Stimulated activated CD8-positive, alpha-beta memory T cell treated with anti-CD3 and anti-CD28 coated beads, Interleukin-2, amount 100 ng/mL, for 1 hour (primary cell): ENCODE measurements around the gene PREX1.

Experiments
- DNase-seq, 2 donors: peaks; one replicate each; pipeline ENCODE4 v3.0.0-alpha.2; 2020; ENCODE audit warnings: low read depth in 2 of 2

The PREX1 gene

DNA sequence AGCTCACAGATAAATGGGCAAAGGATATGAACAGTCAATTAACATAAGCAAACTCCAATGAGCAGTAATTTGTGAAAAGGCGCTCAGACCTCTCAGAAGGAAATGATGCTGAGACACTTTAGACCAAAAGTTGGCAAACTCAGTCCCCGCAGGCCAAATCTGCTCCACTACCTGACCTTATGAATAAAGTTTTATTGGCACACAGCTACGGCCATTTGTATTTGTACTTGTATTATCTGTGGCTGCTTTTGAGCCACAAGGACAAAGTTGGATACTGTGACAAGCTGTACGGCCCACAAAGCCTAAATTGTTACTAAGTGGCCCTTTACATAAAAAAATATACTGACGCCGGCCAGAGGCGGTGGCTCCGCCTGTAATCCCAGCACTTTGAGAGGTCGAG lies 167.0 kb downstream of the PREX1 start:
- DNase-seq, result no peak

DNA sequence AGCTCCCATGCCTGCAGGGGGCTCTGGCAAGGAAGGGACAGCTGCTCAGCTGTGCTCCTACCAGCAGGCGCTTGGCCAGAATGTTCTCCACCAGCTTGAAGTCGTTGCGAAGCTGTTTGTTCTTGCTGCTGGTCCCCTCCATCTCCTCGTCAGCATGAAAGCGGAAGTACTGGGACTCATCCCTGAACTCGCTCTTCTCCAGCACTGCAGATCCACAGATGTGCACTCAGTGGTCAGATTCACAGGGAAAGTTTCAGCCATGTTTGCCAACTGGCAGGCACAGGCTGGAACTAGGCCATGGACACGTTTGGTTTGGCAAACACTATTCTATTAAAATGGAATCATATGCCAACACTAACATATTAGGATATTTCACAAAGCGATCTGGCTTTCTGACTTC lies 167.9 kb downstream of the PREX1 start:
- DNase-seq, result no peak

DNA sequence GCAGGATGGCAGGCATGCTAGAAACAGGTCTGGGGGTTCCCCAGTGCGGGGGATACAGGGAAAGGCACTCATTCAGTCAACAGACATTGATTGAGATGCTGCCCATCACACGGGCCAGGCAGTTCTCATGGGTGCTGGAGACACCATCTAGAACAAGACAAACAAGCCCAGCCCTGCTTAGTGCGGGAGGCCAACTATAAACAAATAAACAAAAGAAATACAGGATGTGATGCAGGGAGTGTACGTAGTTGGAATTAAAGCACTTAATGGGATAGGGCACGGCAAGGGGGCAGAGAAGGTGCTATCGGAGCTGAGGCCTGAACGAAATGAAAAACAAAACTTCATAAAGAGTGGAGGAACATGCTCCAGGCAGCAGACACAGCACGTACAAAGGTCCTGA lies 169.3 kb downstream of the PREX1 start:
- DNase-seq, result no peak

DNA sequence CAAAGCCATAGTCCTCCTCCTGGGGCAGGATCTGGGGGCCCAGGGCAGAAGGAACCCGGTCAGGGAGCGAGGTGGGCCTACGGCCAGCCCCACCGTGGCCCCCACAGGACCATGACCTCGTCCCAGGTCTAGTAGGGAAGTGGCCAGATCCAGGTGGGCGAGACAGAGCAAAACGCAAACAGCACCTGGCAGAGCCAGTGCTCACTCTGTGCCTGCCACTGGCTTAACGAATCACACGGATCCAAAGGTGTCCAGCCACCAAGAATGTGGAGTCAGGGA lies 169.7 kb downstream of the PREX1 start:
- DNase-seq, result no peak

DNA sequence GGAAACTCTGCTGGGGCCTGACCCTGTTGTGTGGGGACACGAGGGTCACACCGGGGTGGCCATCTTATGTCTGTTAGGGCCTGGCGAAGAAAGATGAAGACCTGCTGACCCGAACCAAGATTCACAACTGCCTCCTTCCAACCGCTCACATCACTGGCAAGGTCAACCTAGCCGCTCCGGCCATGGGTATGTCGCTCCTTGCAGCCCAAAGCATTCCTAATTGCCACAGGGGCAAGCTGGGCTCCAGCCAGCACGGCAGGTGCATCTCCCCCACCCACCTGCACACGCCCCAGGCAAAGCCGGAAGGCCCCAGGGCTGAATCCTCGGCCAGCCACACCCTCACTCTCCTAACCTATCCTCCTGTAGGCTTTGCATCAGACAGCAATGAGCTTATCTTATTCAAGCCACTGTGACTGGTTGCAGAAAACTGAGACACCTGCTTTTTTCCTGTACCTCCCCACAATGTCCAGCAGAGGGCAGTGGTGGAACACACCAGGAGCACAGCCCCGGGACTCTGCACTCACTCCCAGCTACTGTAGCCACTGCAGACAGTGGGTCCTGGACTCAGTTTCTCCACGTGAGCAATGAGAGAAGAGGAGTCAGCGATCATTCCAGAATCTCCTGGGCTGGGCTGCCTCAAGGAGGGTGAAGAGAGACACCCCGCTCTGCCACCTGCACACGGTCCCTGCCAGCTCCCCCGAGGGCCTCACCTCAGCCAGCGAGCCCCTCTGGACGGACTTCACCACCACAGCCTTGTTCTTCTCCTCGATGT lies 170.2 kb downstream of the PREX1 start:
- DNase-seq, result peak; percentile 35 to 53

DNA sequence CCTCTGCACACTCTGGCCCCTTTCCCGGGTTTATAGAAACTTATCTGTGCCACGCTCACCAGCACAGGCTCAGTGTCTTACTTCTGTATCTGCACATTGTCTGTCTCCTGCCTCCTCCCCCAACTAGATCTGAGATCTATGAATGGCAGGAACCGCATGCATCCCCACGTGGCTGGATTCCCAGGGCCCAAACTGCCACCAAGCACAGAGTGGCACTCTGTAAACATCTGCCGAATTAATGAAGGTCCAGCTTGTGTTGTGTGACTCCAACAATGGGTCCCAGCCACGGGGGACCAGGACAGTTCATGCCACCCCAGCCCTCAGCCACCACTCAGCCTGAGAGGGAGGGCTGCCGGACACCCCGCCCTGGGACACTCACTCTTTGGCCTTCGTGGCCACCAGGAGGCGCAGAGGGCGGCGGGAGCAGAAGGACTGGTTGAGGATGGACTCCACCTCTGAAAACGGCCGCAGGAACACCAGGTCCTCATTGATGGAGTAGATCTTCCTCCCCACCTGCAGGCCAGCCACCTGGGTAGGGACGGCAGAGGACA lies 171.1 kb downstream of the PREX1 start:
- DNase-seq, result no peak

DNA sequence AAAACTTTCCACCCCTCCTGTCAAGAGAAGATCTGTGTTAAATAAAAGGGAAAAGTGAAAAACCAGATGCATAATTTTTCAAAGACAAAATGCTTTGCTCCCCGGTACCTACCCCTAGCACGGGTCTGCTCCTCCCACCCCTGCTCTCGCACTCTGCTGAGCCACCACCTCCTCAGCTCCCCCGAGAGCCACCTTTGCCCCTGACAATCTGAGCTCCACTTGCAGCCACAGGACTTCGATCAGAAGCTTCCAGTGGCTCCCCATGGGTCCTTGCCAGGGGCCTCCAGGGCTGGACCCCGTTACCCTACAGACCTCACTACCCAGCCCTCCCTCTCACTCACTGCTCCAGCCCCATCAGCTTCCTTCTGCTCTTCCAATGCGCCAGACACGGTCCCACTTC lies 171.7 kb downstream of the PREX1 start:
- DNase-seq, result no peak

DNA sequence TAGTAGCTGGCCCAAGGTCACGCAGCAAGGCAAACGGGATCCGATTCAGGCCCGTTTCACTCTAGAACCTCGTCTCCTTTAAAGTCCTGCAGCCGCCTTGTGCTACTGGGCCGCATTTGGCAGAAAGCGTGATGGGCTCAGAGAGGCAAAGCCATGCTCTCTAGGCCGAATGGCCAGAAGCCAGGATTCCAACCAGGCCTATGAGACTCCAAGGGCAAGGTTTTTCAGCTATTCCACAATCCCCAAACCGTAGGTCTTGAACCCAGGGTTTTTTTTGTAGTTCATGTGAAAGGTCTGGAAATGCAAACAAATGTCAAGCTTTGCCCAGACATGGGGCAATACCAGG lies 174.1 kb downstream of the PREX1 start:
- DNase-seq, result no peak

DNA sequence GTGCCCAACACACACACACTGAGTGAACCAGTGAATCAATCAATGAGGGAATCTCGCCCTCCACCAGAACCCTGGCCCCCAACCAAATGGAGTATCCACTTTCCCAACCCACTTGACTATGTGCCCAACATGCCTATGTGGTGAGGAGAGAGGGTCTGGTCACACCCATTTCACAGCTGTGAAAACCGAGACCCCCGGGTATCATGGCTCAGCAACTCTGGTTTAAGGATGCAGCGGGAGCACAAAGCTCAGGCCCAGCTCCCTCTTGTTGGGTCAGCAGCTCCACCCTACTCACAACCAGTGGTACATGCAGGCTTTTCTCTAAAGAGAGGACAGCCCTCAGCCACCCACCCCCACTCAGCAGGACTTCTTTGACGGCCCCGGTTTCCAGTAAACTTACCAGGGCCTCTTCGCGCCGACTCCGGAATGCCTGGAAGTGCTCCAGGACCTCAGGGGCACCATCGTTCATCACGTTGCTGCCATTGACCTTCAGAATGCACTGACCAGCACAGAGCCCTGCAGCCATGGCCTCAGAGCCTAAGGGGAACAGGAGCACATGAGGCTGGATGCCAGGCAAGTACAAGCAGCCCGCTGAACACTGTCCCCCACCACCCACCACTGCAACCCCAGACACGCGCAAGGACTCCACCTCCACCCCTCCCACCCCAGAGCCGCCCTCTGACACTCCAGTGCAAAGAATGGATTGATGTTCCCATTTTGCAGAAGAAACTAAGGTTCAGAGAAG lies 174.7 kb downstream of the PREX1 start:
- no peak for DNase-seq

DNA sequence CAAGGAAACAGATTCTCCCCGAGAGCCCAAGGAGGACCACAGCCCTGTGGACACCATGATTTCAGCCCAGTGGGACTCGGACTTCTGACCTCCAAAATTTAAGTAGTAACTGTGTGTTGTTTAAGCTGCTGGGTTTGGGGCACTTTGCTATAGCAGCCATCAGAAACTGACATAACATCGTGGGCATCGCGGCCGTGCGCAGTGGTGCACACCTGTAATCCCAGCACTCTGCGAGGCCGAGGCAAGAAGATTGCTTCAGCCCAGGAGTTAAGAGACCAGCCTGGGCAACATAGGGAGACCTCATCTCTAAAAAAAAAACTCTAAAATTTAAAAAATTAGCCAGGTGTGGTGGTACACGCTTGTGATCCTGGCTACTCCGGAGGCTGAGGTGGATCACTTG lies 175.8 kb downstream of the PREX1 start:
- no peak for DNase-seq

DNA sequence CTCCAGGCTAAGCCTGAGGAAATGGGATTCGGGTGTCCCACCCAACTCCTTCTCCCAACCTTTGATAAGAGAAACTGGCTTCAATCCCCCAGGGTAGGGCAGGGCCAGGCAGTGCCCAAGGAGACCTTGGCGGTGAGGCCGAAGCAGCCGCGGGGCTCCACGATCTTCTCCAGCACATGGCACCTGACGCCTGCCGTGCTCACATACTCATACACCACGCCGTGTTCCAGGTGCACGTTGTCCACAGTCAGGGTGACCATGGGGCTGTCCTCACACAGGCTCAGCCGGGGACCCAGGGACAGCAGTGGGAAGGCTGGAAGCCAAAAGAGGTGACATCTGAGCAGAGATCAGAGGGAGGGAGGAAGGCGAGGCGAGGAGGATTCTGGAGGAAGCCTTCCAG lies 176.5 kb downstream of the PREX1 start:
- DNase-seq, result no peak

DNA sequence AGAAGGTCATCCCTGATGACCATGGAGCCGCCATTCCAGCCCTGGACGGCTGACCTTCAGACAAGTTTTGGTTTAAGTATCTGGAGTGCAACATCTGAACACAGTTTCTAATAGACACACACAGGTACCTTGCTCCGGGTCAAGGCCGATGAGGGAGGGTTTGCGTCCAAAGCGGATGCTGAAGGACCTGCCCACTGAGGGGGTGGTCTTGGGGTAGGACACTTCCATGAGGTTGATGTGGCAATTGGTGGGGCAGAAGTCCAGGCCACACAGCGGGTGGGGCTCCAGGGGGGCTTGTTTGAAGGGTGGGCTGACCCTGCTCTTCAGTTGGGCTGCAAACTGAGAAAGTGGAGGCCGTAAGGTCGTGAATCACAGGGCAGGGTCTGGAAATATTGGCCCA lies 177.9 kb downstream of the PREX1 start:
- DNase-seq, result no peak

DNA sequence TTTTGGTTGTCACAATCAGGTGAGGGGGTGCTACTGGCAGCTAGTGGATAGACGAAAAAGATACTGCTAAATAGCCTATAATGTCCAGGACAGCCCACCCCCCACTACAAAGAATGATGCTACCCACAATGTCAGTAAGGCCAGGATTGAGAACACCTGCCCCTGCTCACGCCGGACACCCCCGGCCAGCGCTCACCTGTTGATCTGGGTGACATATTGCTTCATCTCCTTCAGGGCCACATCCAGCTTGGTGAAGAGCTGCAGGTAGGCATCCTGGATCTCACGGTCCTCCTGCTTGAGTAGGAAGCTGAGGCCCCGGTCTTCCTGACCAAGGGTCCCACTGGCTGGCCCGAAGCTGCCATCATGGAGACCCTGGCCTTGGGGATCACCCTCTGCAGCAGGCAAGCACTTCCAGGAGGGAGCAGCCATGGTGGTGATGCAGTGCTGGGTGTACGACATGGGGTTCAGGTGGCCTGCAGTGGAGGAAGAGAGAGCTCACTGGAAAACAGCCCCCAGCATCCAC lies 178.6 kb downstream of the PREX1 start:
- DNase-seq, result no peak

DNA sequence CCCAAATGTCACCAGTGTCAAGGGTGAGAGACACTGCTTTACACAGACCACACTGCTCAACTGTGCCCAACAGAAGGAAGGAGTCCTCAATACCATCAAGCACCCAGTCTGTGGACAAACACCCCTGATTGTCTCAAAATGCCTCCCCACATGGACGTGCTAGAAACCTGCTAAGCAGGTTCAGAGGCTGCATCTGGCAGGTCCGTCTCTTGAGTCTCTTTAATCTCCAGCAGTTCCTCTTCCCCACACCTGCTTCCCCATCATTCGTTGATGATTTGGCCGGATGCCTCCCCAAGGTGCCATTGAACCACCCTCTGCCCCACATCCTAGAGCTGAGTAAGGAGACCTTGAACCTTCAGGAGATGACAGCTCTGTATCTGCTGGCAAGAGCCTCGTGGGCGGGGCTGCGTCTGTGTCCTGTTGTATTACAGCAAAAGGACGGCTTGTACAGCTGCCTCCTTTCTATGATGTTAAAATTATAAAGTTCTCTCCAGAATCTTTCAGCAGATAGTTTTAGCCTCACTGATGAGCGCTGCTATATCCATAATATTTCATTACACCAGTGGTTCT lies 179.2 kb downstream of the PREX1 start:
- DNase-seq, result no peak

DNA sequence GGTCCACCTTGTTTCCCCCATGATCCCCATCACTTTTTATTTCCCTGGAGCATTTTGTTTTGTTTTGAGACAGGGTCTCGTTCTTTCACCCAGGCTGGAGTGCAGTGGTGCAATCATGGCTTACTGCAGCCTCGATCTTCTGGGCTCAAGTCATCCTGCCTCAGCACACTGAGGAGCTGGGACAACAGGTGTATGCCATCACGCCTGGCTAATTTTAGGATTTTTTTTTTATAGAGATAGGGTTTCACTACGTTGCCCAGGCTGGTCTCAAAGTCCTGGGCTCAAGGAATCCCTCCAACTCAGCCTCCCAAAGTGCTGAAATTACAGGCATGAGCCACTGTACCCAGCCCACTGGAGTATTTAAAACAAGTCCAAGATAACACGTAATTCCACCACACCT lies 179.9 kb downstream of the PREX1 start:
- no peak for DNase-seq

DNA sequence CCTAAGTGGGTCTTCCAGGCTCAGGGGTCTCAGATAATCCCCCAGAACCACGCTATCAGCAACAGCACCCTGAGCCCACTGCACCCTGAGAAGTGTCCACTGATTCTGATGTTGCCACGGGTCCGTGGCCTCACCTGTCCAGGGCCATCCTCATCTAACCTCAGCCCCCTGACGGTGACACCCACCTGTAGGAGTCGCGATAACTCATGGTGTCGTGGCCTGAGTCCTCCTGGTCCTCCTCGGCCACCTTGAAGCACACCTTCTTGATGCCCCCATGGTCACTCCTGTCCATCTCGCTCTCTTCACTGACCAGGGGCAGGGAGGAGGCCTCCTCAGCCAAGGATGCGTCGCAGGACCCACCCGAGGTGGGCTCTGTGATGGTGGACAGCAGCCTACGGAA lies 182.1 kb downstream of the PREX1 start:
- DNase-seq, result no peak

DNA sequence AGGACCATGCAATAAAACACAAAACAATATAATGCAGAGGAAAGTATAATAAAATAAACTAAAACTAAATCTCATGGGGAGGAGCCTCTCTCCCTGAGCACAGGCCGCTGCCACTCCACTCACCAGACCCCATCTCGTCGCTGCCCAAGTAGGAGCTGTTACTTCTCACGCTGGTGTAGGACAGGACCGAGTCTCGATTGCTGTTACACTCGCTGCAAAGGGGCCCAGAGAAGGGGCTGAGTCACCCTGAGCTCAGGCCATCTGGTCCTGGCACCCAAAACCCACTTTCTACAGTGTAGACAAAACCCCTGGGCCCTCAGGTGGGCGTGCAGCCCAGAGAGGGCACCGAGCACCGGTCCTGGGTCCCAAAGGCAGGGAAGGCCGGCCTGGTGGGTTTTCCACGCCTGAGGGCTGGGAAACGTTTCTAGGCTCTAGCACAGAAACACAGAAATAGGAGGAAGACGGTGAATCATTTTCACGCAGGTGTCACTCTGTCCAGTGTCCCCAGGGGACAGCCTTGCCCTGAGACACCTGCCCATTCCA lies 183.4 kb downstream of the PREX1 start:
- no peak for DNase-seq

DNA sequence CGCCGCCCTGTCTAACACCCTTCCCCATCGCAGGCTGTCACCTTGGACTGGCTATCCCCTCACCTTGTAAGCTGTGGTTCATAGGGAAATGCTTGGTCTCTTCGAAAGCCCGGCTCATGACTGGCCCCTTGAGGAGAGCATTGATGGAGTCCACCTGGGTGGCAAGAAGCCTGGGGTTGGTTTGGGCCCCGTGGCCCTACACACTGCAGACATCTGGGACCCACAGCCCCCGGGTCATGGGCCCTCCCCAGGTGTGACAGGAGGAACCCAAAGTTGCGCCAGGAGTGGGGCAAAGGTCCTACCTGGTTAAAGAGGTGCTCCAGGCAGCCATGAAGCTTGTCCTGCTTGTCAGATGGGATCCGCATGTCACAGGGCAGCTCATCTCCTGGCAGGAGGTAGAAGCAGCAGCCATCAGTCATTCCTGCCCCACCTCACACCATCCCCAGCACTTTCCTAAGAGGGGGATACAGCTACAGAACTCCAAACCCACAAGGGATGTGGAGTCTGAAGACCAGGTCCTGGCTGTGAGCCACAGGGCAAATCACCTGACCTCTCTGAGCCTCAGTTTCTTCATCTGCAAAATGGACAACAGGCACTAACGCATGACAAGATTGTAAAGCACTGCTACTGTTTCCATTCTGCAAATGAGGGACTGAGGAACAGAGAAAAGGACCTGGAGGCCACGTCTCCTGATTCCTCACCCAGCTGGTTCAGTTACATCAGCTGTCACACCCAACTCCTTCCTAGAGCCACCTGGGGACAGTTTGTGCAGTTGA lies 185.5 kb downstream of the PREX1 start:
- DNase-seq, result no peak

DNA sequence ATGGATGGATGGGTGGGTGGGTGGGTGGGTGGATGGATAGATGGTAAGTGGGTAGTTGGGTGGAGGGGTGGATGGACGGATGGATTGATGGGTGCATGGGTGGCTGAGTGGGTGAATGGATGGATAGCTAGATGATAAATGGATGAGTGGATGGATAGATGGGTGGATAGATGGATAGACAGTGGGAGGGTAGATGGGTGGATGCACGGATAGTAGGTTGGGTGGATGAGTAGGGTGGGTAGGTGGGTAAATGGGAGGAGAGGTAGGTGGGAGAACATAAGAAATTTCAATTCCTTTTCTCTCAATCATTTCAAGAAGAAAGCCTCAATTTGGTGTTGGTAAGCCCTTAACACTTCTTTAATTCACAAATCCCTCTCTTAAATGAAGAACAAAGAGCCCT lies 186.9 kb downstream of the PREX1 start:
- DNase-seq, result no peak

DNA sequence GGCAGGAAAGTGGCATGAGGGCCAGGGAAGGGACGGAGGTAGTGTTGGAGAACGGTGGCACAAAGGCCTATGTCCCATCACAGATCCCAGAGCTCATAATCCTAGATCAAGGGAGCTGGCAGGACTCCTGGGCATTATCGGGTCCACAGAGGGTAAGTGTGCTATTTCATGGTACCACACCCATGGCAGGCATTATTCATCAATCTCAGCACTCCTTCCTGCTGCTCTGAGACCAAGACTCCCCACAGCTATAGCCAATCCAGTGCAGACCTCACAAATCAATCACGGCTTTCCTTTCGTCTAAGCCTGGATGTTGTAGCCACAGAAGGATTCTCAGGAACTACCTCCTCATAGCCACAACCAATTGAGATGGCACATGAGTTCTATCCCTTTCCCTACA lies 187.9 kb downstream of the PREX1 start:
- no peak for DNase-seq

DNA sequence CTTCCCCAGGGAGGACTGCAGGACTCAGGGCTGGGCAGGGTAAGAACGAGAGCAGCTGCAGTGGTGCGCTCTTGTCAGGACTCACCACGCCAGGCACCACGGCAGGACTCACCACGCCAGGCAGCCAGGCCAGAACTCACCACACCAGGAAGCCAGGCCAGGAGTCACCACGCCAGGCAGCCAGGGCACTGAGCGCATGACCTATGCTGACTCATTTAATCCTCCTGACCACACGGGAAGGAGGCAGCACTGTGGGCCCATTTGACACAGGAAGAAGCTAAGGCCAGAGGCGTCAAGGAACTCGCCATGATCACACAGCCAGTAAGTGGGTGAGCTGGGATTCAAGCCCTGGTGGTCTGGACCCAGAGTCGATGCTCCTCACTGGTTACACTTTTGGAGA lies 189.3 kb downstream of the PREX1 start:
- DNase-seq, result no peak

DNA sequence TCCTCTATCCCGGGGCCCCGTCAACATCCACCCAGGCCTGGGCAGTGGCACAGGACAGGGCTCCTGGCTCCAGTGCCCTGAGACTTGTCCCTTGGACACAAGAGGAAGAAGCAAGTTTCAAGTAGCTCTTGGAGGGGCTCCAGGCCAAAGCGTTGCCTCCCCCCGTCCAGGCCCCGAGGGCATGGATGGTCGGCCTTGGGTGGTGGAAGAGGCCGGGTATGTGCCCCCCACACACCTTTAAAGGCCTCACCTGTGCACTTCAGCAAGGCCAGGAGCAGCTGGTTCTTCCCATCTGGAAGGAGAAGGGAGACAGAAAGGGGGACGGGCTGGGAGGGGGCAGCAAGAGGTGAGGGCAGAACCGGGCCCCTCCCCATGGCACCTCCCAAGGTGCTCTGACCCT lies 190.3 kb downstream of the PREX1 start:
- no peak for DNase-seq
